Effector memory CD8-positive, alpha-beta T cell (primary cell): Measurements from ENCODE around the gene CADPS.

Experiments used
- ATAC-seq: fragments of 150-1000 bp; cut with Tn5 transposase; replicated peaks from 2 replicates; pipeline ENCODE4 v1.10.0; 2021; ENCODE audit warnings: mild to moderate bottlenecking, moderate library complexity
- DNase-seq, 3 experiments: peaks; one replicate each; pipeline ENCODE4 v3.0.0; 2021
- H3K27ac Mint-ChIP-seq, 2 donors: one replicate each; pipeline ENCODE4 v1.8.0; 2022; ENCODE audit warnings: mild to moderate bottlenecking in 2 of 2, mixed read lengths in 2 of 2, moderate library complexity in 2 of 2
- H3K27me3 Mint-ChIP-seq, 2 donors: one replicate each; pipeline ENCODE4 v1.8.0; 2022; ENCODE audit warnings: mixed read lengths in 2 of 2
- H3K36me3 Mint-ChIP-seq: one replicate; pipeline ENCODE4 v1.8.0; 2022; ENCODE audit warnings: mild to moderate bottlenecking, moderate library complexity, mixed read lengths; ENCODE audit not compliant: insufficient read depth
- H3K4me1 Mint-ChIP-seq, 2 donors: one replicate each; pipeline ENCODE4 v1.8.0; 2022; ENCODE audit warnings: low read depth in 2 of 2, mixed read lengths in 2 of 2
- H3K4me3 Mint-ChIP-seq, 2 donors: one replicate each; pipeline ENCODE4 v1.8.0; 2022; ENCODE audit warnings: mild to moderate bottlenecking in 2 of 2, mixed read lengths in 2 of 2, moderate library complexity in 2 of 2
- H3K9me3 Mint-ChIP-seq, 2 donors: one replicate each; pipeline ENCODE4 v1.8.0; 2022; ENCODE audit warnings: mixed read lengths in 2 of 2

Gene CADPS

DNA sequence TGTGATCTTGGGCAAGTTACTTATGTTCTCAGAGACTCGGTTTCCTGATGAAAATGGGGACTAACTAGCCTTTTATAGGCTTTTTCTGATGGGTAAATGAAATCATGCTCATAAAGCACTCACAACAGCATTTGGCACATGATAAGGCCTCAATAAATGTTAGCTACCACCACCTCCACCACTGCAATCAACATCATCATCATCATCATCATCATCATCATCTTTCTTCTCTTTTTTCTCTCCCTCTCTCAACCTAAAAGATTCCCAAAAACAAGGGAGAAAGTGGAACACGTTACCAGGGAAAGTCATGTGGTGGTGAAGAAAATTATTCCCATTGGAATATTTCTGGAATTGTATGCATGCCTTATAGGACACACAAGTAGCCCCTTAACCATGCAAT, 468.3 kb downstream of the CADPS start:
- Mint-ChIP-seq H3K4me1 (no peaks in the 10 kb centered on the region), H3K27ac (no peak overlapping the region), H3K9me3 (peaks cover 0 to 3% of the 10 kb centered on the region in 2 donors), H3K4me3 (no peak overlapping the region), H3K36me3 (peaks cover 3% of the 10 kb centered on the region), H3K27me3 (no peaks in the 10 kb centered on the region)
- no peak for DNase-seq
- ATAC-seq: no peak

DNA sequence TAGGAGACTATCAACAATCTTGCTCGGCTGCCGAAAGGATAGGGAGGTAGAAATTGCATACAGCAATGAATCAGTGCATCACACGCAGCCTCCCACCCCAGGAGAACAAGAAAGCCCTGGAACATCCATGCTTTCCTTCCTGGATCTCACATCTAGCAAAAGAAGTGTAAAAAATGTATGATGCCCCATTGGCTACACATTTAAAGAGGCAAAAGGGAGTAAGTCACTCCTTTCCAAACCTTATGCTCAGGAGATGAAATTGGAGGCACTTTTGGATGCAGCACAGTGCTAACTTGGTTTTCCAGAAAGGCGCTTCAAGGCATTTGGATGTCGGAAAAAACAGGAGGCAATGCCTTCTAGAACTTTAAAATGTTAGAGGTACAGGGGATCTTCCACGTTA, 469.6 kb downstream of the CADPS start:
- peaks cover 0 to 3% of the 10 kb centered on the region in 2 donors for H3K9me3 Mint-ChIP-seq
- no peak overlapping the region for H3K27ac Mint-ChIP-seq
- H3K4me1 Mint-ChIP-seq: no peaks in the 10 kb centered on the region
- no peak for ATAC-seq
- no peak for DNase-seq
- no peak overlapping the region for H3K4me3 Mint-ChIP-seq
- H3K27me3 Mint-ChIP-seq: no peaks in the 10 kb centered on the region
- H3K36me3 Mint-ChIP-seq: peaks cover 3% of the 10 kb centered on the region

DNA sequence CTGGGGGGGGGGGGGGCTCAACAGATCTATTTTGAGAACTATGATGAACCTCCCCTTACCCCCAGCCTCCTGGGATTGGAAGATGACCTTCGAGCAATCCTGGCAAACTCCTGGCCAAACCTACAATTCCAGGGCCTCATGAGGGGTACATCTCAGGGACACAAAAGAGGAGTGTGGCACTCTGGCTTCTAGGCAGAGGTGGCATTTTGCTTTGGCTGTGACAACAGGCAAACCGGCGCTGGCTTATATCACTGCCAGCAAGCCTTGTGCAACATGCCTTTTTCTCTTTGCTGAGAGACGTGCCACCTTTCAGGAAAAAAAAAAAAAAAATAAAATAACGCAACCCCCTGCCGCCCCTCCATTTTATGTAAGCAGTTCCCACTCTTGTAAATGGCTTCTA, 470.1 kb downstream of the CADPS start:
- Mint-ChIP-seq H3K27ac (no peak overlapping the region), H3K36me3 (peaks cover 3% of the 10 kb centered on the region), H3K4me3 (no peak overlapping the region), H3K9me3 (peaks cover 0 to 3% of the 10 kb centered on the region in 2 donors), H3K27me3 (no peaks in the 10 kb centered on the region), H3K4me1 (no peaks in the 10 kb centered on the region)
- DNase-seq (no peak), ATAC-seq (no peak)

DNA sequence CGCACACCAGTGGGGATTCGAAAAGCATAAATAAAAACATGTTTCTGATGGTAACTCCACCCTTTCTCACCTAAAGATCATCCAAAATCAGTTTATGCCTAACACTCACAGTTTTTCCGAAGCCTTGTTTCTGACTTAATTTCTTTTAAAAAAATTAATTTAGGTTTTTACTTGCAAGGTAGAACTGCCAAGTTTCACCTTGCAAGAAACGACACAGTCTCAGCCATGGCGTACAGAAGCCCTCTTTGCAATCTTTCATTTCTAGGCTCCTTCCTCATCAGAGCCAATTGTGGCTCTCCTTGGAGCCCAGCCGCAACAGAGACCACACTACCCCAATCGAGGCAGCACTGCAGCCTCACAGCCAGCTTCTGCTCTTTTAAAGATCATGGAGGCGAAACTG, 470.9 kb downstream of the CADPS start:
- ATAC-seq: no peak
- peaks cover 3% of the 10 kb centered on the region for H3K36me3 Mint-ChIP-seq
- H3K4me1 Mint-ChIP-seq: no peaks in the 10 kb centered on the region
- no peaks in the 10 kb centered on the region for H3K27me3 Mint-ChIP-seq
- H3K4me3 Mint-ChIP-seq: no peak overlapping the region
- no peak overlapping the region for H3K27ac Mint-ChIP-seq
- H3K9me3 Mint-ChIP-seq: peaks cover 0 to 3% of the 10 kb centered on the region in 2 donors
- no peak for DNase-seq

DNA sequence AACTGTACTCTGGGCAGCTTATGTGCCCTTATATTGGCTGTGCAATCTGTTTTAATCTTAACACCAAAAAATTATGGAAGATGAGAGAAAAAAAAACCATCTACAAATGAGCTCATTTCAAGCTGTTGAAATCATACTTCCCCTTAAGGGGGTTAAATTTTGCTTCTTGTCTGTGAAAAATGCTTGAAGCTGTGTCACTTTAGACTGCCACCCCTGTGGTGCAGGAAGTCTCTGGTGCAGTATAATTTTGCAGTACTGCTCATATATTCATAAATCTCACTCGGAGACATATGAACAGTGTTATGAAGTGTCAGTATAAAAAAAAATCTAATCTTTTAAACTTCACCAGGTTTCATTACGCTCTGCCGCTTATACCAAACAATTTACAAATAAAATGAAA, 471.5 kb downstream of the CADPS start:
- Mint-ChIP-seq H3K4me1 (no peaks in the 10 kb centered on the region), H3K9me3 (peaks cover 0 to 3% of the 10 kb centered on the region in 2 donors), H3K27me3 (no peaks in the 10 kb centered on the region), H3K36me3 (peaks cover 3% of the 10 kb centered on the region), H3K4me3 (no peak overlapping the region), H3K27ac (no peak overlapping the region)
- DNase-seq: no peak
- ATAC-seq: no peak

DNA sequence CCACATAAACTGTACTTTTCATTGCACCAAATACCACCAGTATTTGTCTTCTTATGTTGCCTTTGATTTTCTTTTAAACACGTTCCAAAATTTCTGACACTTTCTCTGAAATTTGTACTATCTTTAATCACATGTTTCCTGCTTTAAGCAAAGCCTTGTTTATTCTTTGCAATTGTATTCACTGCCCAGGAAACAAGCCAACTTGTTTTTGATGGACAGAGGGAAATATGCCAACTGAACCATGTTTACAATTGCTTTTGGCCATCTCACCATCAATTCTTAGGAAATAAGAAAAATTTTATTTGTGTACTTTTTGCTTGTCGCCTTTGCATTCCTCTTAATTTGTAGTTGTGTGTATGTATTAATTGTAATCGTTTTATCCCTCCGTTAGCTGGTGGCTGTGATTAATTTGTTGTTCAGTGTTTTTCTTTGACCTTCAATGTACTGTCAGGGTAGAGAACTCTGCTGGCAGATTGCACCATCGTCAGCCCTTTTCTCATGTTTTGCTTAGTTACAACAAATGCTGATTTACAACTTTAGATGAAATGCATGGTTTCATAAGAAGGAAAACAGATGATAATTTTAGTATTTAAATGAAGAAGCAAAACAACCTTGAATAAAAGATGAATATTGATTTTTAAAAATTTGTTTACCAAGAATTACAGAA, 482.5 kb downstream of the CADPS start:
- Mint-ChIP-seq H3K36me3 (no peaks in the 10 kb centered on the region), H3K4me3 (no peak overlapping the region), H3K27ac (no peak overlapping the region)

DNA sequence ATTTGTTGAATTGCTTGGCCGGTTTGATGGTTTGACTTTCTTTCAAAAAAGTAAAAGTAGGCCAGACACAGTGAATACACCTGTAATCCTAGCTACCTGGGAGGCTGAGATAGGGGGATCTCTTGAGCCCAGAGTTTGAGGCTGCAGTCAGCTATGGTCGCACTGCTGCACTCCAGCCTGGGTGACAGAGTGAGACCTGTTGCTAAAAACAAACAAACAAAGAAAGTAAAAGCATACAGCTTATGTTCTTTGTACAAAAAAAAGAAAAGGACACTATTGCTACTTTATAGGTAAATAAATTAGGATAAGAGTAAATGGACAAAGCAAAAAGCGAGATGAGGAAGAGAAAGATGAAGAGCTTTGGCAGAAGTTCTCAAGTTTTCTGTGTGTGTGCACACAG, 488.0 kb downstream of the CADPS start:
- ATAC-seq: no peak
- Mint-ChIP-seq H3K27ac (no peak overlapping the region), H3K4me1 (no peaks in the 10 kb centered on the region), H3K27me3 (no peaks in the 10 kb centered on the region), H3K9me3 (peaks cover 4 to 13% of the 10 kb centered on the region in 2 donors), H3K4me3 (no peak overlapping the region), H3K36me3 (no peaks in the 10 kb centered on the region)
- no peak for DNase-seq

More for the DNA sequence above, 482.5 kb downstream of the CADPS start:
- no peaks in the 10 kb centered on the region for H3K4me1 Mint-ChIP-seq
- no peaks in the 10 kb centered on the region for H3K27me3 Mint-ChIP-seq
- peaks cover 6% of the 10 kb centered on the region in 2 donors for H3K9me3 Mint-ChIP-seq
- ATAC-seq (no peak), DNase-seq (no peak)

DNA sequence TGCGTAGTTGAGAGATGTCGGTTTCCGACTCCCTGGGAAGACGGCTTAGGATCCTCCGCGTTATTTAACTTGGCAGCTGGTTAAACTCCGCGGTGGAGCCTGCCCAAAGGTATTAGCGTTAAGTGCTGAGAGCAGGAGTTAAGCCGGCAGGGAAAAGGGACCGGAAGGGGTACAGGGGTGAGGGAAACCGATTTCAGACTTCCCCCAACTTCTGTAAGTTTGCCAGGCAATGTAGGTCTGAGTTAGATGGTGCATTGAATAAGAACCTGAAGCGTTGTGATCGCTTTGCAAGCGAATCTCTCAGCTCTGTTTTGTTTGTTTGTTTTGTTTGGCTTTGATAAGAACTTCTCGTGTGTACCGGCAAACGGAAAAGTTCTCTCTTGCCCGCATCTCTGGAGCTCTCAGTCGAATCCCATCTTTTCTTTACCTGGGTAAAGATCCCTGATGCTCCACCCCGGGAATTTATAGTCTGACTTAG, 495.9 kb downstream of the CADPS start:
- Mint-ChIP-seq H3K4me3 (no peak overlapping the region), H3K27me3 (peaks cover 41 to 68% of the 10 kb centered on the region in 2 donors), H3K4me1 (peaks cover 0 to 1% of the 10 kb centered on the region in 2 donors), H3K36me3 (no peaks in the 10 kb centered on the region), H3K9me3 (peaks cover 0 to 5% of the 10 kb centered on the region in 2 donors), H3K27ac (no peak overlapping the region)
- DNase-seq: no peak
- ATAC-seq: no peak

DNA sequence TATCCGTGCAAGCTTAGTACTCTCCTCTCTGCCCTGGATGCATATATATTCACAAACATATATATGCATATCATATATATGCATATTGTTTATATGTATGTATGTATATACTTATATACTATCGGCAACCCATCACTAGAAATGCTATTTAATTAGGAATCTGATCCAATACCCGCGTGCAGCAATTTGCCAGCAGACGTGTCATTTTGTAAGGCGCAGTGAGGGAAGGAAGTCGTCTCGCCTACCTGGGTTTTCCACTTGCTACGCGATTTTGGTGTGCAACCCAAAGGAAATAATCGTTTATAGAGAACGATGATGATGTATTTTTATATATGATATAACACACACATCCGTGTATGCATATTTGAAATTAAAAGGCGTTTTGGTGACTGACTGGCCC, 496.3 kb downstream of the CADPS start:
- peaks cover 0 to 1% of the 10 kb centered on the region in 2 donors for H3K4me1 Mint-ChIP-seq
- no peak for DNase-seq
- no peak overlapping the region for H3K27ac Mint-ChIP-seq
- ATAC-seq: no peak
- H3K4me3 Mint-ChIP-seq: no peak overlapping the region
- H3K27me3 Mint-ChIP-seq: peaks cover 46 to 73% of the 10 kb centered on the region in 2 donors
- H3K36me3 Mint-ChIP-seq: no peaks in the 10 kb centered on the region
- peaks cover 0 to 5% of the 10 kb centered on the region in 2 donors for H3K9me3 Mint-ChIP-seq

DNA sequence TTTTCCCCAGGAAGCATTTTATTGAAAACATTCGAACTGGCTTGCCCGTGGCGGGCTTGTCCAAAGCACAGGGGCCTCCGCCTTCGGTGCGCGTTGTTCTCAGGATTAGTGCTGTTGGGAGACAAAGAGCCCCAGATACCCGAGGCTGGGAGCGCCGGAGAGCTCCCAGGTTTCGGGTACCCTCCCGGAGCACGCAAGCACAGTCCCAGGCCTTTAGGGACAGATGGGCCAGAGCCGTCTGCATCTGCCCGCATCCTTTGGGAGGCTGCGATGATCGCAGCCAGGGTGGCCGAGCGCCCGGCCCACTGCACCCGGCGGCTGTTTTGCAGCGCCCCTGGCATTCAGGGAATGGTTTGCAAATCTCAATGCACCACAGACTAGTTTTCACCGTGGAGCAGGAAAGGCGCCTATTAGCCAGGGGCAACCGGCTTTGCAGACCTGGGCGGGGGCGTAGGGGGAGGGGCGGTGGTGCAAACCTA, 496.9 kb downstream of the CADPS start:
- peaks cover 0 to 5% of the 10 kb centered on the region in 2 donors for H3K9me3 Mint-ChIP-seq

DNA sequence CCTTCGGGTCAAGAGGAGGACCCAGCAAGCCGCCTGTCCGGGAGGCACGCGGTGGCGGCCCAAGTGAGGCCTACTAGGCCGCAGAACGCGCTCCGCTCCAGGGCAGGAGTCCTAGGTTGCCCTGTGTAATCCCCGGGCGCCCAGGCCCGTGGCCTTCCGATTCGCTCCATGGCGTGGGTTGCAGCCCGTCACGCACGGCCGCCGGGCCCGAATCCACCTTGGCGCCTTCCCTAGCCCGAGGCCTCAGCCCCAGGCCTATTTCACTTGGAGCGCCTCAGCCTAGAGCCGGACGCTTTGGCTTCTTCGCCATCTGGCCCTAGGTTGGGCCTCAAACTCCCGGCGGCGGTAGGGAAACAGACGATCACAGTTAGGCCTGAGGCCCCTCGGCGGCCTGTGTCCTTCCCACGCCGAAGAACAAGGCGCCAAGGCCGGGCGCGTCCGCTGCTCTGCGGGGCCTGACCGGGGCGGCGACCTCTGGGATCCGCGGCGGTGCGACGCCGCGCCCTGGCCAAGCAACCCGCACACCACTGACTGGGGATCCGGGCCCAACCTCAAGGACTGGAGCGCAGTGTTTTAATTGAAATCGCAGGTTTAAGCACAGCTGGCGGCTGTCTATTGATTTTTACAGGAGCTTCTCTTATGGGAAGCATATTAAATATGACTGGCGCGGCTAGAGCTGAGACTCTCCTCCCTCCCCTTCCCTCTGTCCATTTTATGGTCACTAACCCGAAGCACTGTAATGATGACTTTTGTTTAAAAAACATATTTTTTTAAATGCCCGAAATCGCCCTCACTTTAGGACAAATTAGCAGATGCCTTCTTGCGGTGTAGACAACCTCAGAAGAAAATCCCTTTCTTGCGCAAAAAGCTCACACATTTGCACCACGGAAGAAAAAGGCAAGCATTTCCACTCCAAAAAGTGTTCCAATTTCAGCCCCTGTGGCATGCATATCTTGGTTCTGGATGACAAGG, 498.0 kb downstream of the CADPS start:
- H3K36me3 Mint-ChIP-seq: no peaks in the 10 kb centered on the region
- DNase-seq (no peak), ATAC-seq (no peak)
- no peak overlapping the region for H3K4me3 Mint-ChIP-seq
- H3K27ac Mint-ChIP-seq: no peak overlapping the region
- H3K9me3 Mint-ChIP-seq: peaks cover 0 to 5% of the 10 kb centered on the region in 2 donors
- peaks cover 0 to 1% of the 10 kb centered on the region in 2 donors for H3K4me1 Mint-ChIP-seq
- peaks cover 48 to 87% of the 10 kb centered on the region in 2 donors for H3K27me3 Mint-ChIP-seq

More for the DNA sequence above, 496.9 kb downstream of the CADPS start:
- no peak for DNase-seq
- Mint-ChIP-seq H3K27ac (no peak overlapping the region), H3K4me1 (peaks cover 0 to 1% of the 10 kb centered on the region in 2 donors), H3K36me3 (no peaks in the 10 kb centered on the region), H3K4me3 (no peak overlapping the region), H3K27me3 (peaks cover 48 to 78% of the 10 kb centered on the region in 2 donors)
- no peak for ATAC-seq

DNA sequence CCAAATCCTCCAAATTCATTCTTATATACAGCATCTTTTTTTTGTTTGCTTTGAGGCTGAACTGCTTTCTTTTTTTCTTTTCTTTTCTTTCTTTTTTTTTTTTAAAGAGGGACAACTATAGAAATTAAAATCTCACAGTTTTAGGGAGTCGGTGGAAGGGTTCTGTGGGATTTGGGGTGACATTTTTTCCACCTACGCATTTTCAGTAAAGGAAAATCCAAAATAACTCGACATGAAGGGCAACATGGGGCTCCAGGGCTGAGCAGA, 498.8 kb downstream of the CADPS start:
- Mint-ChIP-seq H3K36me3 (no peaks in the 10 kb centered on the region), H3K27ac (no peak overlapping the region), H3K4me3 (no peak overlapping the region), H3K4me1 (peaks cover 0 to 1% of the 10 kb centered on the region in 2 donors), H3K27me3 (peaks cover 50 to 93% of the 10 kb centered on the region in 2 donors), H3K9me3 (peaks cover 0 to 5% of the 10 kb centered on the region in 2 donors)
- DNase-seq: no peak
- ATAC-seq: no peak

DNA sequence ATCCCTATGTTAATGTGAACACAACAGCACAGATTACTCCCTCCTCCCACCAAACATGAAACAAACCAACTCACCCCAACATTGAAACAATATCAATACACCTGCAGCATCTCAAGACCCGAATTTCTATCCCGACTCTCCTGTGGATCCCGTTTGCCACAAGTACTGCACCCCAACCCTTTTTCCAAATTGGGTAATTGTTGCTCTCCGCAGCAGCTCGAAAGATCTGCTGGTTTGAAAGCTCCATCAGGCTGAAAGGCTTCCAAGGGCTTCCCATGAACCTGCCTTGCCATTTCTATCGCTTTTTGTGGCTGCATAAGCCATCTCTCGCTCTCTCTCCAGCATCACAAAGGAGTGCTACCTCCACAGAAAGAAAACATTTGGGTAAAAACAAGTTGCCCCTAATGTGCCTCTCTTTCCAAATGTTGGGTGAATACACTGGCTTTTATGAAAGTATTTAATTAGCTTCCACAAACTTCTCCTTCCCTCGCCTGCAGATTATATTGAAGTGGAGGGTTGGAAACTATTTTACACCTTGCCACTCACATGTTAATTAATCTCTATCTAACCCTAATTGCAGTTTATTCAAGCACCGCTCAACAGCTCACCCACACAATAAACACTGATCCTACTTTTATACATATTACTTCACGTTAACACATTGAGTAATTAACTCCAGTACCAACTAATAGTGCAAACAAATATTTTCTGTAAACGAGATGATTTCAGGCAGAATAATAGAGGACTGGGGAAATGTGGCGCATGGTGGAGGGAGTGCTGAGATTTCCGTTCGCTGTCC, 499.4 kb downstream of the CADPS start:
- Mint-ChIP-seq H3K4me1 (peaks cover 0 to 1% of the 10 kb centered on the region in 2 donors), H3K27me3 (peaks cover 55 to 93% of the 10 kb centered on the region in 2 donors), H3K36me3 (no peaks in the 10 kb centered on the region), H3K9me3 (peaks cover 0 to 5% of the 10 kb centered on the region in 2 donors), H3K27ac (no peak overlapping the region), H3K4me3 (no peak overlapping the region)
- DNase-seq (no peak), ATAC-seq (no peak)
